GM19397 (cell line): Measurements from ENCODE around the gene EIF4A3.

Experiments used
- ATAC-seq: cut with Tn5 transposase; IDR thresholded peaks from one replicate; pipeline ENCODE4 v1.9.1; 2021; ENCODE audit warnings: mild to moderate bottlenecking, moderate library complexity; ENCODE audit not compliant: unreplicated experiment

EIF4A3 gene

GRCh38 chr17:80137131-80137530 is 9.8 kb downstream of the EIF4A3 start:
- ATAC-seq = no peak

GRCh38 chr17:80133626-80133970 is 13.3 kb downstream of the EIF4A3 start:
- ATAC-seq = no peak

- no peak for ATAC-seq
Measured at GRCh38 chr17:80132906-80133625, 13.9 kb downstream of the EIF4A3 start.

GRCh38 chr17:80130992-80131391 is 15.9 kb downstream of the EIF4A3 start:
- no peak for ATAC-seq

- ATAC-seq = no peak
Measured at GRCh38 chr17:80129006-80129565, 17.8 kb downstream of the EIF4A3 start.

- ATAC-seq = no peak
Measured at GRCh38 chr17:80126449-80126715, 20.5 kb downstream of the EIF4A3 start.

GRCh38 chr17:80125656-80126448 is 21.1 kb downstream of the EIF4A3 start:
- no peak for ATAC-seq

- no peak for ATAC-seq
Measured at GRCh38 chr17:80124351-80124981, 22.5 kb downstream of the EIF4A3 start.

GRCh38 chr17:80123791-80124190 is 23.1 kb downstream of the EIF4A3 start:
- ATAC-seq = no peak

- ATAC-seq = no peak
Measured at GRCh38 chr17:80122926-80123505, 23.9 kb downstream of the EIF4A3 start.

GRCh38 chr17:80122026-80122575 is 24.8 kb downstream of the EIF4A3 start:
- ATAC-seq = no peak

GRCh38 chr17:80119839-80120238 is 27.1 kb downstream of the EIF4A3 start:
- no peak for ATAC-seq

GRCh38 chr17:80119271-80119791 is 27.6 kb downstream of the EIF4A3 start:
- ATAC-seq = no peak

- ATAC-seq = no peak
Measured at GRCh38 chr17:80118601-80119270, 28.2 kb downstream of the EIF4A3 start.

GRCh38 chr17:80117491-80118401 is 29.2 kb downstream of the EIF4A3 start:
- ATAC-seq = no peak

- ATAC-seq = no peak
Measured at GRCh38 chr17:80116921-80117380, 30.0 kb downstream of the EIF4A3 start.

GRCh38 chr17:80116276-80116920 is 30.5 kb downstream of the EIF4A3 start:
- ATAC-seq = no peak

- ATAC-seq = no peak
Measured at GRCh38 chr17:80115159-80115558, 31.8 kb downstream of the EIF4A3 start.

GRCh38 chr17:80114758-80115157 is 32.2 kb downstream of the EIF4A3 start:
- no peak for ATAC-seq
